Esophagus squamous epithelium (tissue), 4 donors: Measurements from ENCODE around the gene EN2.

Experiments used
- CTCF ChIP-seq, 6 experiments: fragments of 450-650 bp in 4 of 6; fragments of 200-600 bp in 2 of 6; sonication (generic) in 2 of 6; IDR thresholded peaks; one replicate each; pipeline ENCODE4 v1.5.1; 2016 to 2019; ENCODE audit warnings: antibody characterized with exemption in 6 of 6, mild to moderate bottlenecking in 4 of 6, moderate library complexity in 4 of 6
- POLR2A ChIP-seq, 4 donors: fragments of 450-650 bp; IDR thresholded peaks; one replicate each; pipeline ENCODE4 v1.6.1; 2017; ENCODE audit warnings: antibody characterized with exemption in 4 of 4, mild to moderate bottlenecking in 4 of 4, moderate library complexity in 3 of 4

GRCh38 chr7:155409980-155410379 lies 47.9 kb upstream of the EN2 start:
- TF ChIP-seq POLR2A (IDR thresholded peaks at IDR 0.05) (no peak), CTCF (IDR thresholded peaks at IDR 0.05) (no peak)
